ENCODE data around the gene ELF4. TPM values are rescaled to one million over a fixed set of nuclear protein-coding genes. Genes with fewer than 3 reads are reported as not detected.

The ELF4 gene
- total and polyA plus RNA-seq, 9 of the 15 experiments (the other 6 are each of a cell fraction or from before 2014, with no cell fraction given): 5.9 to 55.8 (median 25.2) TPM

GRCh38 chrX:130082244-130083106 lies 27.8 kb downstream of the ELF4 start (continued):
- TF ChIP-seq ZBTB40 (IDR thresholded peaks at IDR 0.05) (no peak), ZBTB40 (CRISPR knock-in tag; IDR thresholded peaks at IDR 0.05) (no peak), ZNF23 (CRISPR knock-in tag; IDR thresholded peaks at IDR 0.05) (no peak), NR3C1 (CRISPR knock-in tag; IDR thresholded peaks at IDR 0.05) (no peak), NCOR1 (IDR thresholded peaks at IDR 0.05) (peak; percentile 63), ZNF347 (CRISPR knock-in tag; IDR thresholded peaks at IDR 0.05; ENCODE audit: low read depth) (no peak), ZNF609 (CRISPR knock-in tag; IDR thresholded peaks at IDR 0.05; ENCODE audit: borderline replicate concordance) (no peak), ZNF280A (IDR thresholded peaks at IDR 0.05; ENCODE audit: low read depth, partially characterized antibody) (no peak), SMAD4 (CRISPR knock-in tag; conservative IDR thresholded peaks at IDR 0.05) (peak; percentile 93), PCBP2 (IDR thresholded peaks at IDR 0.05; ENCODE audit: low read depth, low read length, poor library complexity, severe bottlenecking) (no peak)

Data from K562 (cell line).